Activated T-cell treated with anti-CD3 and anti-CD28 coated beads, Interleukin-2, amount 50 U/mL, for 1 hour (primary cell): ENCODE measurements around the gene BCL2A1.
"Not testable (repeated sequence)": the region's sequence is repeated elsewhere in the genome, so short reads cannot be mapped to it uniquely, and the experiment has no call there.

Experiments
- DNase-seq: peaks from one replicate; pipeline ENCODE4 v3.0.0-alpha.2; 2020

Gene BCL2A1

DNA sequence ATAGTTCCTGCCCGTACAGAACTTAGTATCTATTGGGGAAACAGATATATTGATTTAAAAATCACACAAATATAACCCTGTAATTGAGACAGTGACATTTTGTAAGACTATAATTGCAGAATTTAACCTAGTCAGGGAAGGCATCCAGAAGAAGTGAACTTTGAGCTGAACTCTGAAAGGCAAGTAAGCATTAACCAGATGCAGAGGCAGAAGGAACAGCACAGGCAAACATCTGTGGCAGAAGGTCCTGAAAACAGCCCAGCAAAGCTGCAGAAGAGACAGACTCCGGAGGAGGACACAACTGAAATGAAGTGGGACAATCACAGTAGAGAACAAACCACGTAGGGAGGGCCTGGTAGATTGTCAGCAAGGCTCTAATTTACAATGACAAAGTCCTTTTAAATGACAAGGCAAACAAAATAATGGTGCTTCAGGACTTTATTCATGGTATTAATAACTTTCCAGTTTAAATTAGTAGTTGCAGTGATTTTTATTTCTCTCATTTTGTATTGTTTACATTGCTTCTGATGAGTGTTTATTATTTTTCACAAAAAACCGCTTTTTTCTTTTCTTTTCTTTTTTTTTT, 14.5 kb downstream of the BCL2A1 start:
- no peak for DNase-seq

DNA sequence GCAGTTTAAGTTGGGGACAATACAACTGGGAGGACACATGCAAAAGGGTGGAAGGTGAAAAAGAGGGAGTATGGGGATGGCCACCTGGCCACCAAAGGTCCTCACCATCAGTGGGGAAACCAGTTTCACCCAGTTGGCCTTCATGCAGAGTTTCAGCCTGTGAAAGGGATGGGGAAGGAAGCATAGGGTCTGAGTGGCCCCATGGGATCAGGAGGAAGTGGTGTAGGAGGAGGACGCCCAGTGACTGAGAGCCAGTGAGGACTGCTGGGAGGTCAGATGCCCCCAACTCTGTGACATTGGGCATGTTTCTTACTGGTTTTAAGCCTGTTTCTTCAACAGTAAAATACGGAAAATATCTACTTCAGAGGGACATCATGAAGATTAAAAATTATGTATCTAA, 16.3 kb downstream of the BCL2A1 start:
- no peak for DNase-seq

DNA sequence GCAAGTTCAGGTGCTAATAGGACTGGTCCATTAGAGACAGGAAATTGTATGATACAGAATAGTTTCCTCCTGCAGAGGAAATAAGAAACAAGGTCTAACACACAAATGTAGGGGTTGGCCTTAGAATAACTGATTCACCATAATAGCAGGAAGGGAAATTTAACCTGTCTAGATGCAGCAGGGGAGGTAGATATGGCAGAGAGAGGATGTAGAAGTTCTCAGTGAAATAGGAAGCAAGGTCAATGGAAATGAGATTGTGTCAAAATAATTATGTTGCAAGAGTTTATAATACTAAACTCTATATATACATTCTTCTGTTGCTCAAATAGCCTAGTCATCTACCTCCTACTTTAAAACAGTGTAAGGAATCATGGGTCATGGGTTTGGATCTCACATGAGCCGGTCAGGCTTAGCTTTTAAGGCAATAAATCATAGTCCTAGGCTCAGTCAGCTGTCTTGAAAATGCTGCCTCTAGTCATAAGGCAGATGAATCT, 17.0 kb downstream of the BCL2A1 start:
- DNase-seq, result no peak

GRCh38 chr15:79952329-79952728, 18.7 kb downstream of the BCL2A1 start:
- no peak for DNase-seq

DNA sequence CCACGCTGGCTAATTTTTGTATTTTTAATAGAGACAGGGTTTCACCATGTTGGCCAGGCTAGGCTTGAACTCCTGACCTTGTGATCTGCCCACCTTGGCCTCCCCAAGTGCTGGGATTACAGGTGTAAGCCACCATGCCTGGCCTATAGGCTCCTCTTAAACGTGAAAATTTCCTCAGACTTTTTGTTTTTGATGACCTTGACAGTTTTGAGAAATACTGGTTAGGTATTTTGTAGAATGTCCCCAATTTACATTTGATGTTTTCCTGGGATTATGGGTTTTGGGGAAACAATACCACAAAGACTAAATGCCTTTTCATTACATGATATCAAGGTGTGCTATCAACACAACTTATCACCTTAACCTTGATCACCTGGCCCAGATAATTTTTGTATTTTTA, 20.7 kb downstream of the BCL2A1 start:
- no peak for DNase-seq

DNA sequence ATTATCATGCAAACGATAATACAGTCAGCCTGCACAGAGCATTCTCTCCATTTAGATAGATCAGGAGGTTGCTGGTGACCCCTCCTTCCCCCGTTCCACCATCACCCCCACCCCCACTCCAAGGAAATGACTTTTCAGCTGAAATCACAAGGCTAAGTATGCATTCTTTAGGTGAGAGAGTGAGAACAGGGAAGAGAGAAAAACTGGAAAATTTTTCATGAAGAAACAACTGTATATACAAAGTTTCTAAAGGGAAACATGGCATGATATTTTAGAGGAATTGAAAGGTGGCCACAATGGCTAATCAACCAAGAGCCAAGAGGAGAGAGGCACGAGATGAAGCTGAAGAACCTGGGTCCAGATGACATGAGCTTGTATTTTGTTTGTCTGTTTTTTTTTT, 22.2 kb downstream of the BCL2A1 start:
- DNase-seq, result no peak

DNA sequence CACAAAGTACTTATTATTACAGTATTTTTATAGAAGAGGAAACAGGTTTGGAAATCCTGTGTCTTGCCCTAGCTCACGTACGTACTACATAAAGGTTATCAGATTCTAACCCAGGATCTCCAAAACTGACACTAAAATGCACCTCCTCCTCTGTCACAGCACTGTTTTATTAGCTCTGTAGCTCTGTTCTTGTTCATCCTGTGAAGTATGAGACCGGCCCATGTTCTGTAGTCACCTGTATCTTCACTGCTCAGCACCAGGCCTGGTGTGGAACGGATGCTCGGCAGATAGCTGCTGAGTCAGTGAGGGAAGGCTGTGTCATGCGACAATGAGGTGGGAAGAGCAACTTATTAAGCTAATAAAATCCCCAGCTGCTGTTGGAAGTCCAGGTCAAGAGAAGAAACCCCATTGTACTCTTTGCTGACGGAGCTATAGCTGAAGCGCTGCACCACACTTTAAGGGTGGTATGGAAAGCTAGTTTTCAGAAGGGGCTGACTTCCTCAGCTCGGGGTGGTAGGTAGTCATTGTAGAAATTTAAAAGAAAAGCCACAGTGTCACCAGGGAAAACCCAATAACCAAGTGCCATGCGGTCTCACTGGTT, 22.8 kb downstream of the BCL2A1 start:
- no peak for DNase-seq

DNA sequence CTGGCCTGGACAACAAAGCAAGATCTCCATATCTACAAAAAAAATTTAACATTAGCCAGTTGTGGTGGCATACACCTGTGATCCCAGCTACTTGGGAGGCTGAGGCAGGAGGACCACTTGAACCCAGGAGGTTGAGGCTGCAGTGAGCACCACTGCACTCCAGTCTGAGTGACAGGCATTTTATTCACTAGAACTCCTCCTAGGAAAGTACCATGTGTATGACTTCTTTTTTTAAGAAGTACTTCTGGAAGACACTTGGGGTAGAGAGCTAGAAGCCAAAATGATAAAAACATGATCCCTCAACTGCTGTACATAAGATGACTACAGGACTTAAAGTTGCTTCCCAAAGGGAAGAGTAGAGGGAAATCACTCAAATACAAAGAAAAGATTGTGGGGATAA, 24.0 kb downstream of the BCL2A1 start:
- DNase-seq, result no peak

GRCh38 chr15:79944622-79945021, 26.4 kb downstream of the BCL2A1 start:
- no peak for DNase-seq

DNA sequence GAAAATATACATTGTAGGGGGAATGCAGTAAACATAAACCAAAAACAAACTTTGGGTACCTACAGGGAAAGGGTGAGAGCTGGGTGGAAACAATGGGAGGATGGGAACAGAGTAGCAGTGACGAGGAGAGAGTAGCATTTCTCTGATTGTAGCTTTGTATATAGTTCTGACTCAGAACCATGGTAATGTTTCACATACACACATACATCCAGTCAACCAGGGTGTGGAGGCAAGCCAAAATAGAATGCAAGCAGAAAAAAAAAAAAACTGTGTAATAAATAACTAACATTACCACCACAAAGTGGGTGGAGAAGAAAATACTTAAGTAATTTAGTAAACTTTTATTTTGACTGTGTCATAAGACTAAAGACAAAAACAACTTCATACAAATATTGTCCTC, 27.2 kb downstream of the BCL2A1 start:
- DNase-seq, result no peak

GRCh38 chr15:79942741-79943481, 28.1 kb downstream of the BCL2A1 start:
- DNase-seq, result no peak

DNA sequence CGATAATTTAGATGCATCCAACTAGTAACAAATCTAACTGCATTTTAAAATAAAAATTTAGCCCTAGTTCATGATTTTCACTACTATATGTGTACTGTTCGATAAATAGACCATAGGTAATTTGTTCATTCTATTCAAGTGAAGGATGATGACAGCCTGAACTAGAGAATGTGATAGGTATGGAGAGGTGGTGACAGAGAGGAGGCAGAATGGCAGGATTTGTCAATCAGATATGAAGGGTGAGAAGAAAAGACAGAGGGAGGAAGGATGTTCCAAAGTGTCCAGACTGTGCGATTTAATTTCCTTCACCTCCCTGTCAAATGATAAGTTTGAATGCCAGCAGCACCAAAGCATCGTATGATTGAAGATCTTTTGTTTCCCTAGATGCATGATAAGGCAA, 31.6 kb downstream of the BCL2A1 start:
- DNase-seq, result no peak

GRCh38 chr15:79938143-79938542, 32.9 kb downstream of the BCL2A1 start:
- DNase-seq, result no peak

DNA sequence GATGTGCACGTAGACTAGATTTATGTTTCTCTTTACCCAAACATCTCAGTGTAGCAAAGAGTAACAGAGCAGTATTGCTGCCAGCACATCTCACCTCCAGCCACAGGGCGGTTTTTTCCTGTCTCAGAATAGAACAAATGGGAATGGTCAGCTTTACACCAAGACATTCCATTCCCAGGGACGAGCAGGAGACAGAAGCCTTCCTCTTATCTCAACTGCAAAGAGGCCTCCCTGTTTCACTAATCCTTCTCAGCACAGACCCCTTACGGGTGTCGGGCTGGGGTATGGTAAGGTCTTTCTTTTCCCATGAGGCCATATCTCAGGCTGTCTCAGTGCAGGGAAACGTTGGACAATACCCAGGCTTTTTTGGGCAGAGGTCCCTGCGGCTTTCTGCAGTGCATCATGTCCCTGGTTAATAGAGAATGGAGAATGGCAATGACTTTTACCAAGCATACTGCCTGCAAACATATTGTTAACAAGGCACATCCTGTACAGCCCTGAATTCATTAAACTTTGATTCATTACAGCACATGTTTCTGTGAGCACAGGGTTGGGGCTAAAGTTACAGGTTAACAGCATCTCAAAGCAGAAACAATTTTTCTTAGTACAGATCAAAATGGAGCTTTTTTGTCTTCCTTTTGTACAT, 35.3 kb downstream of the BCL2A1 start:
- not testable (repeated sequence) for DNase-seq

- no peak for DNase-seq
These were observed 37.8 kb downstream of the BCL2A1 start for GRCh38 chr15:79933231-79933630.

DNA sequence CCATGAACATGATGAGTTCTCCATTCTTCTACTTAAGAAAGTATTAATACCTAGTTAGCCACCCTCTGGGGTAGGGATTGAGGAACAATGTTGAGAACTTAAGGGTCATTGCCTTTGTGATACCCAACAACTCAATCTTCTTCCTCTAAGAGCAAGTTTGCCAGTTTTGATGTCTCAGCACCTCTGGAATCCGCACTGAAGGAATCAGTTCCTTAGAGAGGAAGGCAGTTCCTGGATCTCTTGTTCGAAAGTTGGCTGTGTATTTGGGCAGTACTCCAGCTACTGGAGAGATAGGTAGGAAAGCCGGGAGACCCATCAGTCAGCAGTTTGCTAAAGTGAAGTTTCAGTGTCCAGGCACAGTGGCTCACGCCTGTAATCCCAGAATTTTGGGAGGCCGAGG, 38.5 kb downstream of the BCL2A1 start:
- no peak for DNase-seq

DNA sequence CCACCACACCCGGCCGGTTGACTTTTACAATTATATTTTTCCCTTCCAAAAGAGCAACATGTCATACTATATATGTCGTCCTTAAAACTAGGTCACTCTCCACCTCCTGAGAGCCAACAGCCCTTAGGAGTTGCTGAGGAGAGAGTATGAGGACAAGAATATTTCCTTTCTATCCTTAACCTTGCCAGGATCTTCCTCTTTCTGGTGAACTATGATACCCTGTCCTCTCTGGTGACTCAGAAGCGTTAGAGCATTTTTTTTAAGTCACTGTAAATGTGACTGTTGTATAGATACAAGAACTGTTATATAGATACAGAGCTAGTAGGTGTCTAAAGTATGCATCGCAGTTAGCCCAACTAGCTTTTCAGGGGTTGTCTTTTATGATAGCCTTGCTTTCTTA, 40.5 kb downstream of the BCL2A1 start:
- no peak for DNase-seq

DNA sequence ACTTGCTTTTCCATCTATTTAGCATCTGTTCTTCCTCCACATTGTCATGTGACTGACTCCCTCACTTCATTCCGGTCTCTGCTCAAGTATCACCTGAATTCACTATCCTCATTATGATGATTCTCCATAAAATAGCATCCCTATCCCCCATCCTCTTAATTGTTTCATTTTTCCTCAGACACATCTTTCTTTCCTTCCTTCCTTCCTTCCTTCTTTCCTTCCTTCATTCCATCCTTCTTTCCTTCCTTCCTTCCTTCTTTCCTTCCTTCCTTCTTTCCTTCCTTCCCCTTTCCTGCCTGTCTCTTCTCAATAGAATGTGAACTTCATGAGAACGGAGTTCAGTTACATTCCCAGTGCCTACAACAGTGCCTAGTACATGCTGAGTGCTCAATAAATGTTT, 41.6 kb downstream of the BCL2A1 start:
- DNase-seq, result no peak

- DNase-seq, result not testable (repeated sequence)
These were observed 44.9 kb downstream of the BCL2A1 start for GRCh38 chr15:79926116-79926515.

GRCh38 chr15:79924379-79924778, 46.6 kb downstream of the BCL2A1 start:
- no peak for DNase-seq

GRCh38 chr15:79923515-79924169, 47.4 kb downstream of the BCL2A1 start:
- DNase-seq, result peak; percentile 100

- DNase-seq, result peak; percentile 75
These were observed 47.9 kb downstream of the BCL2A1 start for GRCh38 chr15:79923079-79923514.

GRCh38 chr15:79922512-79923078, 48.4 kb downstream of the BCL2A1 start:
- no peak for DNase-seq
